Suppressor macrophage treated with lipopolysaccharide for 1 hour (primary cell): ENCODE results near the gene NKAIN2.
"Not testable (repeated sequence)": the region's sequence is repeated elsewhere in the genome, so short reads cannot be mapped to it uniquely, and the experiment has no call there.

ENCODE experiments used
- DNase-seq, 3 donors: peaks; one replicate each; pipeline ENCODE4 v3.0.0-alpha.2; 2020 to 2022

The NKAIN2 gene

GRCh38 chr6:124622351-124622750, 818.7 kb downstream of the NKAIN2 start:
- DNase-seq = no peak

- DNase-seq = no peak
Observed at GRCh38 chr6:124633655-124634054, 830.0 kb downstream of the NKAIN2 start.

GRCh38 chr6:124640432-124640831, 836.8 kb downstream of the NKAIN2 start:
- DNase-seq = no peak

GRCh38 chr6:124655866-124656265, 852.2 kb downstream of the NKAIN2 start:
- DNase-seq = no peak

GRCh38 chr6:124658053-124658452, 854.4 kb downstream of the NKAIN2 start:
- no peak for DNase-seq

GRCh38 chr6:124659427-124659826, 855.8 kb downstream of the NKAIN2 start:
- no peak for DNase-seq

- no peak for DNase-seq
Observed at GRCh38 chr6:124660185-124660584, 856.5 kb downstream of the NKAIN2 start.

- DNase-seq = no peak
Observed at GRCh38 chr6:124661097-124661661, 857.5 kb downstream of the NKAIN2 start.

GRCh38 chr6:124668028-124668427, 864.4 kb downstream of the NKAIN2 start:
- no peak for DNase-seq

GRCh38 chr6:124669713-124670480, 866.2 kb downstream of the NKAIN2 start:
- no peak for DNase-seq

- no peak for DNase-seq
Observed at GRCh38 chr6:124670801-124671200, 867.1 kb downstream of the NKAIN2 start.

GRCh38 chr6:124671324-124671723, 867.7 kb downstream of the NKAIN2 start:
- DNase-seq = no peak

GRCh38 chr6:124674042-124674441, 870.4 kb downstream of the NKAIN2 start:
- DNase-seq = no peak

- DNase-seq = no peak
Observed at GRCh38 chr6:124676033-124676432, 872.4 kb downstream of the NKAIN2 start.

- DNase-seq = no peak
Observed at GRCh38 chr6:124677874-124678273, 874.2 kb downstream of the NKAIN2 start.

- no peak for DNase-seq
Observed at GRCh38 chr6:124679387-124679786, 875.7 kb downstream of the NKAIN2 start.

GRCh38 chr6:124682751-124683150, 879.1 kb downstream of the NKAIN2 start:
- DNase-seq = peak in 1 of 3 donors; percentile 8

- peak in 1 of 3 donors; percentile 2 for DNase-seq
Observed at GRCh38 chr6:124683507-124683906, 879.8 kb downstream of the NKAIN2 start.

GRCh38 chr6:124684621-124685020, 881.0 kb downstream of the NKAIN2 start:
- no peak for DNase-seq

- DNase-seq = peak in 1 of 3 donors; percentile 10
Observed at GRCh38 chr6:124688369-124688768, 884.7 kb downstream of the NKAIN2 start.

- DNase-seq = peak in 1 of 3 donors; percentile 14
Observed at GRCh38 chr6:124694139-124694705, 890.6 kb downstream of the NKAIN2 start.

- no peak for DNase-seq
Observed at GRCh38 chr6:124699038-124699437, 895.4 kb downstream of the NKAIN2 start.

- DNase-seq = no peak
Observed at GRCh38 chr6:124703541-124703940, 899.9 kb downstream of the NKAIN2 start.

GRCh38 chr6:124712532-124712931, 908.9 kb downstream of the NKAIN2 start:
- DNase-seq = not testable (repeated sequence)
